SHP77 treated with DMSO at 0.1 percent for 48 hours (cell line): ENCODE results near the gene GNAI3.
"Not testable (repeated sequence)": the region's sequence is repeated elsewhere in the genome, so short reads cannot be mapped to it uniquely, and the experiment has no call there.

Experiments
- DNase-seq: peaks from one replicate; lab custom pipeline; 2025; lab: John Stamatoyannopoulos, UW

The GNAI3 gene

GRCh38 chr1:109660691-109661026 is 112.2 kb downstream of the GNAI3 start:
- not testable (repeated sequence) for DNase-seq

GRCh38 chr1:109661391-109661790 is 113.0 kb downstream of the GNAI3 start:
- no peak for DNase-seq

- DNase-seq, result no peak
These were observed 116.3 kb downstream of the GNAI3 start for GRCh38 chr1:109664671-109665070.

- DNase-seq, result no peak
These were observed 119.2 kb downstream of the GNAI3 start, which contains the start of gene GSTM2 for GRCh38 chr1:109667452-109668122. Gene GSTM2, plus strand, starts transcription at chr1:109668057. Its CDS starts 59 bp downstream, at chr1:109668116.
